Peyer's patch (tissue), 4 donors: ENCODE results near the gene SAMSN1. TPM values are rescaled to one million over a fixed set of nuclear protein-coding genes. Genes with fewer than 3 reads are reported as not detected.

ENCODE experiments used
- DNase-seq, 3 donors: peaks; one replicate each; pipeline ENCODE4 v3.0.0-alpha.2; 2017 to 2019
- H3K27ac ChIP-seq, 4 donors: fragments of 200-600 bp; sonication (generic); one replicate each; pipeline ENCODE4 v1.5.1; 2016 to 2019
- H3K27me3 ChIP-seq, 2 donors: fragments of 200-600 bp; sonication (generic); one replicate each; pipeline ENCODE4 v1.5.1; 2019
- H3K36me3 ChIP-seq, 3 donors: fragments of 200-600 bp; sonication (generic); one replicate each; pipeline ENCODE4 v1.5.1; 2016 to 2019
- H3K4me1 ChIP-seq, 4 donors: fragments of 200-600 bp; sonication (generic); one replicate each; pipeline ENCODE4 v1.5.1; 2016 to 2019
- H3K4me3 ChIP-seq, 4 donors: fragments of 200-600 bp; sonication (generic); 1 replicate in 3 of 4; 2 replicates in 1 of 4; pipeline ENCODE4 v1.5.1; 2016 to 2019; ENCODE audit warnings: mild to moderate bottlenecking in 1 of 4
- H3K9me3 ChIP-seq, 4 donors: fragments of 200-600 bp; sonication (generic); one replicate each; pipeline ENCODE4 v1.5.1; 2016 to 2019; ENCODE audit warnings: mild to moderate bottlenecking in 1 of 4
- CTCF ChIP-seq, 6 experiments: fragments of 450-650 bp in 4 of 6; fragments of 200-600 bp in 2 of 6; sonication (generic) in 1 of 6; IDR thresholded peaks; one replicate each; pipeline ENCODE4 v1.5.1; 2017 to 2019; ENCODE audit warnings: antibody characterized with exemption in 6 of 6, mild to moderate bottlenecking in 3 of 6, moderate library complexity in 1 of 6
- POLR2A ChIP-seq, 2 donors: fragments of 450-650 bp; IDR thresholded peaks; one replicate each; pipeline ENCODE4 v1.5.1; 2017; ENCODE audit warnings: antibody characterized with exemption in 2 of 2, mild to moderate bottlenecking in 2 of 2, moderate library complexity in 2 of 2
- total RNA-seq, 4 donors: library from RNA; depleted of rRNA; stranded (reverse); fragments of >200 nt; gene quantifications; one replicate each; pipeline ENCODE4 v1.1.0, GENCODE V29; 2016

The SAMSN1 gene
- total RNA-seq, 4 donors from 2014 or later = 0.57 to 56.1 (median 2.2) TPM

GRCh38 chr21:14438211-14438610, 107.9 kb downstream of the SAMSN1 start:
- Histone ChIP-seq H3K27ac (no peak overlapping the region), H3K36me3 (no peaks in the 10 kb centered on the region), H3K27me3 (no peaks in the 10 kb centered on the region), H3K9me3 (no peaks in the 10 kb centered on the region), H3K4me3 (no peak overlapping the region), H3K4me1 (no peaks in the 10 kb centered on the region)
- DNase-seq = no peak
- TF ChIP-seq CTCF (IDR thresholded peaks at IDR 0.05) = no peak
- TF ChIP-seq POLR2A (IDR thresholded peaks at IDR 0.05) = no peak

GRCh38 chr21:14435423-14435822, 110.7 kb downstream of the SAMSN1 start:
- Histone ChIP-seq H3K4me1 (no peaks in the 10 kb centered on the region), H3K27me3 (no peaks in the 10 kb centered on the region), H3K27ac (no peak overlapping the region), H3K36me3 (no peaks in the 10 kb centered on the region), H3K9me3 (no peaks in the 10 kb centered on the region), H3K4me3 (no peak overlapping the region)
- no peak for TF ChIP-seq CTCF (IDR thresholded peaks at IDR 0.05)
- no peak for TF ChIP-seq POLR2A (IDR thresholded peaks at IDR 0.05)
- no peak for DNase-seq

Other genes with a start within 250 kb of the SAMSN1 start
- 1 to 10 TPM; 3.7 to 9.1 (median 6.0) TPM for gene HSPA13, start 163.2 kb downstream of the SAMSN1 start, total RNA-seq